HCT116 (cell line): ENCODE measurements around the gene TMEM51. TPM values are rescaled to one million over a fixed set of nuclear protein-coding genes. Genes with fewer than 3 reads are reported as not detected.

Experiments
- ATAC-seq: fragments of 200-7000 bp; cut with Tn5 transposase; 2 replicates; pipeline ENCODE4 v1.9.1; 2020; ENCODE audit warnings: mild to moderate bottlenecking, moderate library complexity
- BruUV-seq: library from RNA; stranded (reverse); fragments of 400-500 nt; replicated peaks from 2 replicates; lab custom pipeline; 2021; lab: Mats Ljungman, UMichigan
- CTCF ChIA-PET: fragments of 300-600 bp; sonication (Branson Sonifier 250); formaldehyde crosslinking; loops from one replicate; lab custom pipeline; 2021; ENCODE audit warnings: antibody characterized with exemption; lab: Charles Lee
- POLR2A ChIA-PET: fragments of 300-600, 350-600 bp; sonication (Branson Sonifier 250); formaldehyde crosslinking; loops from one replicate; lab custom pipeline; 2021; ENCODE audit warnings: antibody characterized with exemption; lab: Charles Lee
- RAD21 ChIA-PET, 2 experiments: fragments of 300-600 bp; sonication (Branson Sonifier 250); formaldehyde crosslinking; loops; one replicate each; lab custom pipeline; 2023; ENCODE audit warnings: low total read pairs in 2 of 2; ENCODE audit not compliant: uncharacterized antibody in 2 of 2, unreplicated experiment in 2 of 2, low non-redundant PET in 1 of 2; lab: Charles Lee
- DNase-seq: peaks from one replicate; pipeline ENCODE4 v3.0.0-alpha.2; 2010; ENCODE audit warnings: low read depth, low spot score
- H2AFZ ChIP-seq: fragments of 200-600 bp; shearing (Covaris generic), sonication (generic); 2 replicates; pipeline ENCODE4 v1.6.1; 2017; ENCODE audit warnings: low read depth, mixed run types, mixed read lengths, antibody characterized with exemption, low read length; ENCODE audit not compliant: poor library complexity, severe bottlenecking
- H3K27ac ChIP-seq: 2 replicates; pipeline ENCODE4 v1.5.1; 2012; ENCODE audit warnings: low read depth, low read length
- H3K27me3 ChIP-seq: fragments of 200-600 bp; sonication (generic); 2 replicates; pipeline ENCODE4 v1.6.1; 2016; ENCODE audit warnings: mixed run types, low read length, mixed read lengths; ENCODE audit not compliant: insufficient read depth
- H3K36me3 ChIP-seq, 2 experiments: fragments of 200-500 bp in 1 of 2; fragments of 200-600 bp in 1 of 2; sonication (Bioruptor generic) in 1 of 2; sonication (generic) in 1 of 2; 2 replicates each; pipeline versions ENCODE4 v1.5.1 to v1.6.1; 2014 to 2016; ENCODE audit warnings: low read length in 2 of 2, inconsistent platforms in 1 of 2, mixed read lengths in 1 of 2, mixed run types in 1 of 2; ENCODE audit not compliant: insufficient read depth in 2 of 2, control insufficient read depth in 1 of 2
- H3K4me1 ChIP-seq, 2 experiments: fragments of 200-600 bp in 1 of 2; sonication (generic) in 1 of 2; 2 replicates each; pipeline versions ENCODE4 v1.5.1 to v1.6.1; 2012 to 2017; ENCODE audit warnings: low read length in 2 of 2, inconsistent platforms in 1 of 2, mild to moderate bottlenecking in 1 of 2, mixed read lengths in 1 of 2, mixed run types in 1 of 2, moderate library complexity in 1 of 2; ENCODE audit not compliant: insufficient read depth in 2 of 2, control insufficient read depth in 1 of 2
- H3K4me2 ChIP-seq: fragments of 200-600 bp; sonication (generic); 2 replicates; pipeline ENCODE4 v1.6.1; 2017; ENCODE audit warnings: mixed run types, low read length, mixed read lengths
- H3K4me3 ChIP-seq, 2 experiments: fragments of 200-600 bp in 1 of 2; sonication (generic) in 1 of 2; replicated peaks in 1 of 2; 2 replicates each; pipeline ENCODE4 v1.5.1; 2011 to 2016; ENCODE audit warnings: low read length in 2 of 2, control low read depth in 1 of 2, low read depth in 1 of 2, mild to moderate bottlenecking in 1 of 2, mixed read lengths in 1 of 2, mixed run types in 1 of 2
- H3K79me2 ChIP-seq: fragments of 200-600 bp; sonication (generic); 2 replicates; pipeline ENCODE4 v1.6.1; 2017; ENCODE audit warnings: mild to moderate bottlenecking, mixed run types, low read length, moderate library complexity, mixed read lengths; ENCODE audit not compliant: insufficient read depth
- H3K9ac ChIP-seq: fragments of 200-600 bp; sonication (generic); 2 replicates; pipeline ENCODE4 v1.6.1; 2016; ENCODE audit warnings: low read length, mixed read lengths
- H3K9me2 ChIP-seq: fragments of 200-600 bp; sonication (generic), shearing (Covaris generic); 2 replicates; pipeline ENCODE4 v1.6.1; 2017; ENCODE audit warnings: mixed run types, mild to moderate bottlenecking, moderate library complexity; ENCODE audit not compliant: insufficient read depth
- H3K9me3 ChIP-seq, 2 experiments: fragments of 200-500 bp in 1 of 2; fragments of 200-600 bp in 1 of 2; sonication (Bioruptor generic) in 1 of 2; sonication (generic) in 1 of 2; 2 replicates each; pipeline ENCODE4 v1.6.1; 2014 to 2017; ENCODE audit warnings: low read length in 2 of 2, mixed read lengths in 2 of 2, inconsistent platforms in 1 of 2, low read depth in 1 of 2, mild to moderate bottlenecking in 1 of 2, mixed run types in 1 of 2, moderate library complexity in 1 of 2; ENCODE audit not compliant: control insufficient read depth in 1 of 2, insufficient read depth in 1 of 2
- H4K20me1 ChIP-seq: fragments of 200-600 bp; sonication (generic), shearing (Covaris generic); 2 replicates; pipeline ENCODE4 v1.6.1; 2017; ENCODE audit warnings: mixed run types, mild to moderate bottlenecking, moderate library complexity; ENCODE audit not compliant: insufficient read depth
- ATF3 ChIP-seq: IDR thresholded peaks from 2 replicates; pipeline ENCODE4 v1.6.1; 2012
- CBX3 ChIP-seq: IDR thresholded peaks from 2 replicates; pipeline ENCODE4 v1.6.1; 2012; ENCODE audit warnings: low read depth
- CEBPB ChIP-seq: IDR thresholded peaks from 2 replicates; pipeline ENCODE4 v1.6.1; 2012; ENCODE audit warnings: low read depth
- CTCF ChIP-seq, 3 experiments: fragments of 200-600 bp in 1 of 3; sonication (generic) in 1 of 3; IDR thresholded peaks in 2 of 3; conservative IDR thresholded peaks in 1 of 3; 2 replicates each; pipeline ENCODE4 v1.5.1; 2012 to 2017; ENCODE audit warnings: low read depth in 2 of 3, low read length in 2 of 3, antibody characterized with exemption in 1 of 3, borderline replicate concordance in 1 of 3, control low read depth in 1 of 3, mild to moderate bottlenecking in 1 of 3, mixed read lengths in 1 of 3, mixed run types in 1 of 3, moderate library complexity in 1 of 3; ENCODE audit not compliant: insufficient read depth in 1 of 3
- EZH2 ChIP-seq: fragments of 200-600 bp; sonication (generic); IDR thresholded peaks from 2 replicates; pipeline ENCODE4 v1.6.1; 2017; ENCODE audit warnings: antibody characterized with exemption, mixed run types
- EZH2phosphoT487 ChIP-seq: fragments of 200-600 bp; IDR thresholded peaks from 2 replicates; pipeline ENCODE4 v1.6.1; 2018; ENCODE audit warnings: antibody characterized with exemption, borderline replicate concordance
- FOSL1 ChIP-seq: IDR thresholded peaks from 2 replicates; pipeline ENCODE4 v1.6.1; 2012; ENCODE audit warnings: low read depth
- JUND ChIP-seq: IDR thresholded peaks from 2 replicates; pipeline ENCODE4 v1.6.1; 2012
- POLR2A ChIP-seq: IDR thresholded peaks from 2 replicates; pipeline ENCODE4 v1.7.0; 2011; ENCODE audit warnings: borderline replicate concordance; ENCODE audit not compliant: insufficient read depth, insufficient read length; ENCODE audit errors: extremely low read depth
- SIN3A ChIP-seq: IDR thresholded peaks from 2 replicates; pipeline ENCODE4 v1.6.1; 2012; ENCODE audit warnings: low read depth
- SRF ChIP-seq: IDR thresholded peaks from 2 replicates; pipeline ENCODE4 v1.6.1; 2012; ENCODE audit warnings: low read depth
- ZNF274 ChIP-seq: fragments of 200-500 bp; sonication (Bioruptor generic); IDR thresholded peaks from 2 replicates; pipeline ENCODE4 v1.6.1; 2014; ENCODE audit warnings: mild to moderate bottlenecking, low read depth, low read length, inconsistent platforms
- intact Hi-C: fragments of 100-400 bp; cut with micrococcal nuclease; formaldehyde crosslinking; loops from 2 replicates; pipeline ENCODE4 v1.10.0; 2022
- total RNA-seq: library from RNA; stranded (reverse); gene quantifications from one replicate; pipeline ENCODE4 v1.2.1, GENCODE V29; 2021; ENCODE audit not compliant: unreplicated experiment
- TF ChIP-seq, protein P1 (sequence below): IDR thresholded peaks from 2 replicates; pipeline ENCODE4 v1.6.1; 2011; ENCODE audit warnings: mild to moderate bottlenecking, low read length, moderate library complexity; ENCODE audit not compliant: insufficient replicate concordance; ENCODE audit errors: extremely low read depth
- TF ChIP-seq, protein P2 (sequence below): IDR thresholded peaks from 2 replicates; pipeline ENCODE4 v1.6.1; 2012; ENCODE audit warnings: low read depth

The TMEM51 gene
- total RNA-seq, 1 experiment from 2014 or later: 16.6 TPM

GRCh38 chr1:15238789-15239188, 85.2 kb downstream of the TMEM51 start:
- H3K27me3 ChIP-seq: no peaks in the 10 kb centered on the region
- H2AFZ ChIP-seq: no peak overlapping the region
- DNase-seq: no peak
- ATAC-seq: no peak
- H3K79me2 ChIP-seq: no peaks in the 10 kb centered on the region; the same call in 1 of the 2 replicates
- H3K4me3 ChIP-seq: no peak overlapping the region
- TF ChIP-seq SIN3A (no peak), SRF (no peak), CBX3 (no peak), EZH2phosphoT487 (no peak), POLR2A (no peak), EZH2 (no peak), FOSL1 (no peak), CEBPB (no peak), CTCF (IDR thresholded peaks at IDR 0.05 in 2 of 3, conservative IDR thresholded peaks at IDR 0.05 in 1 of 3; ENCODE audit: borderline replicate concordance in 1 of 3, insufficient read depth in 1 of 3, low read depth in 2 of 3, low read length in 2 of 3) (no peak), ZNF274 (no peak), ATF3 (no peak), JUND (no peak)
- TF ChIP-seq, protein P1, sequence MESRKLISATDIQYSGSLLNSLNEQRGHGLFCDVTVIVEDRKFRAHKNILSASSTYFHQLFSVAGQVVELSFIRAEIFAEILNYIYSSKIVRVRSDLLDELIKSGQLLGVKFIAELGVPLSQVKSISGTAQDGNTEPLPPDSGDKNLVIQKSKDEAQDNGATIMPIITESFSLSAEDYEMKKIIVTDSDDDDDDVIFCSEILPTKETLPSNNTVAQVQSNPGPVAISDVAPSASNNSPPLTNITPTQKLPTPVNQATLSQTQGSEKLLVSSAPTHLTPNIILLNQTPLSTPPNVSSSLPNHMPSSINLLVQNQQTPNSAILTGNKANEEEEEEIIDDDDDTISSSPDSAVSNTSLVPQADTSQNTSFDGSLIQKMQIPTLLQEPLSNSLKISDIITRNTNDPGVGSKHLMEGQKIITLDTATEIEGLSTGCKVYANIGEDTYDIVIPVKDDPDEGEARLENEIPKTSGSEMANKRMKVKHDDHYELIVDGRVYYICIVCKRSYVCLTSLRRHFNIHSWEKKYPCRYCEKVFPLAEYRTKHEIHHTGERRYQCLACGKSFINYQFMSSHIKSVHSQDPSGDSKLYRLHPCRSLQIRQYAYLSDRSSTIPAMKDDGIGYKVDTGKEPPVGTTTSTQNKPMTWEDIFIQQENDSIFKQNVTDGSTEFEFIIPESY: no peak
- TF ChIP-seq, protein P2, sequence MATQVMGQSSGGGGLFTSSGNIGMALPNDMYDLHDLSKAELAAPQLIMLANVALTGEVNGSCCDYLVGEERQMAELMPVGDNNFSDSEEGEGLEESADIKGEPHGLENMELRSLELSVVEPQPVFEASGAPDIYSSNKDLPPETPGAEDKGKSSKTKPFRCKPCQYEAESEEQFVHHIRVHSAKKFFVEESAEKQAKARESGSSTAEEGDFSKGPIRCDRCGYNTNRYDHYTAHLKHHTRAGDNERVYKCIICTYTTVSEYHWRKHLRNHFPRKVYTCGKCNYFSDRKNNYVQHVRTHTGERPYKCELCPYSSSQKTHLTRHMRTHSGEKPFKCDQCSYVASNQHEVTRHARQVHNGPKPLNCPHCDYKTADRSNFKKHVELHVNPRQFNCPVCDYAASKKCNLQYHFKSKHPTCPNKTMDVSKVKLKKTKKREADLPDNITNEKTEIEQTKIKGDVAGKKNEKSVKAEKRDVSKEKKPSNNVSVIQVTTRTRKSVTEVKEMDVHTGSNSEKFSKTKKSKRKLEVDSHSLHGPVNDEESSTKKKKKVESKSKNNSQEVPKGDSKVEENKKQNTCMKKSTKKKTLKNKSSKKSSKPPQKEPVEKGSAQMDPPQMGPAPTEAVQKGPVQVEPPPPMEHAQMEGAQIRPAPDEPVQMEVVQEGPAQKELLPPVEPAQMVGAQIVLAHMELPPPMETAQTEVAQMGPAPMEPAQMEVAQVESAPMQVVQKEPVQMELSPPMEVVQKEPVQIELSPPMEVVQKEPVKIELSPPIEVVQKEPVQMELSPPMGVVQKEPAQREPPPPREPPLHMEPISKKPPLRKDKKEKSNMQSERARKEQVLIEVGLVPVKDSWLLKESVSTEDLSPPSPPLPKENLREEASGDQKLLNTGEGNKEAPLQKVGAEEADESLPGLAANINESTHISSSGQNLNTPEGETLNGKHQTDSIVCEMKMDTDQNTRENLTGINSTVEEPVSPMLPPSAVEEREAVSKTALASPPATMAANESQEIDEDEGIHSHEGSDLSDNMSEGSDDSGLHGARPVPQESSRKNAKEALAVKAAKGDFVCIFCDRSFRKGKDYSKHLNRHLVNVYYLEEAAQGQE: no peak
- TF ChIP-seq, all 23 proteins: peak for 0
- ChIA-PET CTCF (no interaction called here), POLR2A (no interaction called here), RAD21 (interaction anchor here in 1 of 2 experiments (0.6 kb wide), 1 partner anchor 696 kb away, joined by 3 read pairs; no protein-coding TSS in a partner anchor)
- H3K36me3 ChIP-seq: no peaks in the 10 kb centered on the region
- no peaks in the 10 kb centered on the region for H4K20me1 ChIP-seq
- no peak overlapping the region for H3K9ac ChIP-seq
- no TSS peak for BruUV-seq
- H3K9me2 ChIP-seq: no peaks in the 10 kb centered on the region
- H3K4me1 ChIP-seq: peaks cover 0 to 18% of the 10 kb centered on the region in 2 experiments; a peak in 2 of 4 replicates
- H3K9me3 ChIP-seq: no peaks in the 10 kb centered on the region
- intact Hi-C loops: no loop called here
- no peak overlapping the region for H3K4me2 ChIP-seq
- H3K27ac ChIP-seq: no peak overlapping the region
